Tibial nerve (tissue), 4 donors: ENCODE results near the gene MYH6. TPM values are rescaled to one million over a fixed set of nuclear protein-coding genes. Genes with fewer than 3 reads are reported as not detected.

Experiments used
- DNase-seq, 2 donors: peaks; one replicate each; pipeline ENCODE4 v3.0.0-alpha.2; 2019; ENCODE audit warnings: low spot score in 2 of 2
- H3K27ac ChIP-seq, 4 donors: fragments of 200-600 bp; sonication (generic) in 3 of 4; one replicate each; pipeline ENCODE4 v1.5.1; 2017 to 2019; ENCODE audit warnings: mild to moderate bottlenecking in 1 of 4
- H3K27me3 ChIP-seq, 2 donors: fragments of 200-600 bp; sonication (generic) in 1 of 2; one replicate each; pipeline versions ENCODE4 v1.5.1 to v1.6.0; 2017 to 2019
- H3K36me3 ChIP-seq, 3 donors: fragments of 200-600 bp; sonication (generic); one replicate each; pipeline ENCODE4 v1.5.1; 2018 to 2019
- H3K4me1 ChIP-seq, 4 donors: fragments of 200-600 bp; sonication (generic) in 3 of 4; one replicate each; pipeline ENCODE4 v1.5.1; 2017 to 2019
- H3K4me3 ChIP-seq, 4 donors: fragments of 200-600 bp; sonication (generic) in 3 of 4; one replicate each; pipeline ENCODE4 v1.5.1; 2017 to 2019; ENCODE audit warnings: mild to moderate bottlenecking in 1 of 4, moderate library complexity in 1 of 4
- H3K9me3 ChIP-seq, 4 donors: fragments of 200-600 bp; sonication (generic) in 3 of 4; one replicate each; pipeline ENCODE4 v1.5.1; 2017 to 2019
- EP300 ChIP-seq, 2 donors: sonication (generic); formaldehyde crosslinking; IDR thresholded peaks; one replicate each; pipeline ENCODE4 v1.6.1; 2017; ENCODE audit warnings: antibody characterized with exemption in 2 of 2, mild to moderate bottlenecking in 1 of 2
- POLR2A ChIP-seq, 2 donors: fragments of 450-650 bp; IDR thresholded peaks; one replicate each; pipeline ENCODE4 v1.6.1; 2017; ENCODE audit warnings: antibody characterized with exemption in 2 of 2, mild to moderate bottlenecking in 2 of 2, moderate library complexity in 2 of 2
- WGBS, 2 donors: methylation state at CpG; one replicate each; pipeline ENCODE4 v1.1.5; 2018; 5-methylcytosine and 5-hydroxymethylcytosine counted together
- total RNA-seq, 4 donors: library from RNA; depleted of rRNA; stranded (reverse); fragments of >200 nt; gene quantifications; one replicate each; pipeline ENCODE4 v1.1.0, GENCODE V29; 2016
- TF ChIP-seq, protein P1 (sequence below), 5 experiments: fragments of 200-600 bp in 3 of 5; fragments of 450-650 bp in 2 of 5; sonication (generic) in 3 of 5; IDR thresholded peaks; one replicate each; pipeline ENCODE4 v1.5.1; 2016 to 2019; ENCODE audit warnings: antibody characterized with exemption in 5 of 5, mild to moderate bottlenecking in 3 of 5, moderate library complexity in 2 of 5

Gene MYH6
- total RNA-seq, 4 donors from 2014 or later: 0.30 TPM; not detected in 3

DNA sequence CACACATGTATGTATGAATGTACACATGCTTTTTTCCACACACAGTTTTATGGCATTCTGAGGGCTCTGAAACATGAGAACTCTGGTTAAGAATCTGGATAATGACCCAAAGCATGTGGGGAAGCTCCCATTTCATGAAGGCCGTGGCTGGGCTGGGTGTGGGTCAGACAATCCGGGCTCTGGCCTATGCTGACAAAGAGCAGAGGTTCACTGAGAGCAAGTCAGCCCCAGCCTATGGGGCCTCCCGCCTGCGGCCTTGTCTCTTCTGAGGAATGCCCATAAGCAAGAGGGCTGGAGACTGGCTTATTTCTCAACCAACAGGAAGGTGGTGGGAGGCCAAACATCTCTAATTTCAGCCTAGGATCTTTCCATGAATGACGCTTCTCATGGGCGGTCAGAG lies 8.5 kb downstream of the MYH6 start:
- Histone ChIP-seq H3K4me3 (no peak overlapping the region), H3K27ac (no peak overlapping the region), H3K4me1 (no peaks in the 10 kb centered on the region), H3K9me3 (no peaks in the 10 kb centered on the region), H3K27me3 (peaks cover 0 to 8% of the 10 kb centered on the region in 2 donors), H3K36me3 (no peaks in the 10 kb centered on the region)
- TF ChIP-seq POLR2A (IDR thresholded peaks at IDR 0.05): no peak
- no peak for TF ChIP-seq EP300 (IDR thresholded peaks at IDR 0.05)
- TF ChIP-seq, protein P1, sequence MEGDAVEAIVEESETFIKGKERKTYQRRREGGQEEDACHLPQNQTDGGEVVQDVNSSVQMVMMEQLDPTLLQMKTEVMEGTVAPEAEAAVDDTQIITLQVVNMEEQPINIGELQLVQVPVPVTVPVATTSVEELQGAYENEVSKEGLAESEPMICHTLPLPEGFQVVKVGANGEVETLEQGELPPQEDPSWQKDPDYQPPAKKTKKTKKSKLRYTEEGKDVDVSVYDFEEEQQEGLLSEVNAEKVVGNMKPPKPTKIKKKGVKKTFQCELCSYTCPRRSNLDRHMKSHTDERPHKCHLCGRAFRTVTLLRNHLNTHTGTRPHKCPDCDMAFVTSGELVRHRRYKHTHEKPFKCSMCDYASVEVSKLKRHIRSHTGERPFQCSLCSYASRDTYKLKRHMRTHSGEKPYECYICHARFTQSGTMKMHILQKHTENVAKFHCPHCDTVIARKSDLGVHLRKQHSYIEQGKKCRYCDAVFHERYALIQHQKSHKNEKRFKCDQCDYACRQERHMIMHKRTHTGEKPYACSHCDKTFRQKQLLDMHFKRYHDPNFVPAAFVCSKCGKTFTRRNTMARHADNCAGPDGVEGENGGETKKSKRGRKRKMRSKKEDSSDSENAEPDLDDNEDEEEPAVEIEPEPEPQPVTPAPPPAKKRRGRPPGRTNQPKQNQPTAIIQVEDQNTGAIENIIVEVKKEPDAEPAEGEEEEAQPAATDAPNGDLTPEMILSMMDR (IDR thresholded peaks at IDR 0.05): no peak
- 51 to 66% methylated on average over 5 to 6 of the region's 6 CpGs for WGBS, 2 donors
- DNase-seq: no peak

DNA sequence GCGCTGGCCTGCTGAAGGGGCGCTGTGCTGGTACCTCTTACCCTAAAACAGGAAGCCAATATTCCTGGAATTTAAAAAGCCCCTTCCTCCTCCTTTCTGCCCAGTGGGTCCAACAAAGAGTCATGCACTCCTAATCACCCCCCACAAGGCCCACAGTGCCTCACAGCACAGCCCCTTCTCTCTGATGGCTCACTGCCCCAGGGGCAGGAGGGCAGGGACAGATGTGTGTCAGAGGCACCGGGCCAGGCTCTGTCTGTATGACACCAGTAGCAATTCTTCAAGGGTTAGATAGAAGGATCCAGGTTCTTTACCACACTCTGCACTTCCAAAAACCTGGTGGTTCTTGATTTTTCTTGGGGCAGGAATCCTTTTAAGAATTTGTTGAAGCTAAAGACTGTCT lies 8.9 kb downstream of the MYH6 start:
- no peaks in the 10 kb centered on the region for H3K36me3 ChIP-seq
- TF ChIP-seq POLR2A (IDR thresholded peaks at IDR 0.05) (no peak), EP300 (IDR thresholded peaks at IDR 0.05) (no peak)
- TF ChIP-seq, protein P1 (IDR thresholded peaks at IDR 0.05): no peak
- no peak overlapping the region for H3K27ac ChIP-seq
- H3K9me3 ChIP-seq: no peaks in the 10 kb centered on the region
- H3K27me3 ChIP-seq: peaks cover 0 to 8% of the 10 kb centered on the region in 2 donors
- no peaks in the 10 kb centered on the region for H3K4me1 ChIP-seq
- no peak for DNase-seq
- 82 to 97% methylated on average over 3 of the region's 3 CpGs for WGBS, 2 donors
- H3K4me3 ChIP-seq: no peak overlapping the region

DNA sequence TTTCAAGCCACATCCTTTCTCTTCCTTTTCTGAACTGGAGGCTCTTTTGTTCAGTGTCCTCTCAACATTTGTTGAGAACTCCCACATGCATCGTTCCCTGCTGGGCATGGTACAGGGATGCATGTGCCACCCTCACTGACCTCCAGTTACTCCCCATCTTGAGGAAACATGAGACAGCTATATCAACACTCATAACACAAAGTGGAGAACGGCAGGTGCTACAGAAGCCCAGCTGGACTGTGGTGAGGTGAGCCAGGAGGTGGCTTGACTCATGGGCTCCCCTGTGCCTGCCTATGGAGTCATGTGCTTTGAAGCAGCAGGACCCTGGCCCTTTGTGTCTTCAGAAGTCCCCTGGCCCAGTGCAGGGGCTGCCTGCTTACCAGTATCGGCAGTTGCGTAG lies 9.7 kb downstream of the MYH6 start:
- Histone ChIP-seq H3K36me3 (no peaks in the 10 kb centered on the region), H3K4me1 (no peaks in the 10 kb centered on the region), H3K27me3 (peaks cover 0 to 8% of the 10 kb centered on the region in 2 donors), H3K9me3 (no peaks in the 10 kb centered on the region), H3K27ac (no peak overlapping the region), H3K4me3 (no peak overlapping the region)
- no peak for TF ChIP-seq POLR2A (IDR thresholded peaks at IDR 0.05)
- TF ChIP-seq, protein P1 (IDR thresholded peaks at IDR 0.05): no peak
- TF ChIP-seq EP300 (IDR thresholded peaks at IDR 0.05): no peak
- DNase-seq: no peak
- 83 to 91% methylated on average over 4 of the region's 4 CpGs for WGBS, 2 donors

DNA sequence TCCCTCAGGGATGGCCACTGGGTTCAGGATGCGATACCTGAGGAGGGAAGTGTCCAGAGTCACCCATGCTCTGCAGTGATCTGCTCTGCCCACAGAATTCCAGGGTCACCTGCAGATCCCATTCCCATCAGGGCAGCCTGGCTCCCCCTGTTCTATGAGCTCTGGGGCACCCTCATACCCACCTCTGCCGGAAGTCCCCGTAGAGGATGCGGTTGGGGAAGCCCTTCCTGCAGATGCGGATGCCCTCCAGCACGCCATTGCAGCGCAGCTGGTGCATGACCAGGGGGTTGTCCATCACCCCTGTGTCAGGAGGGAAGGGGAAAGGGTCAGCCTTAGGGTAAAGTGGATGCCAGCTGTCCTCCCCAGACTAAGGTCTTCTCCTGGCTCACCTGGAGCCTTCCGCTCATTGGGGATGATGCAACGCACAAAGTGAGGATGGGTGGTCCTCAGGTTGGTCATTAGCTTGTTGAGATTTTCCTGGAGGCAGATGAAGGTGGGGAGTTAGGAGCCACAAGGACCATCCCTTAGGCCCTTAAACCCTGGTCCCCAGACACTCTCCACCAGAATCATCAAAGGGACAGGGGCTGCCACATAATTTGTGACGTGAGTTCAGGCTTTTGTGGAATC lies 11.2 kb downstream of the MYH6 start:
- no peak for TF ChIP-seq POLR2A (IDR thresholded peaks at IDR 0.05)
- TF ChIP-seq, protein P1 (IDR thresholded peaks at IDR 0.05): no peak
- TF ChIP-seq EP300 (IDR thresholded peaks at IDR 0.05): no peak
- Histone ChIP-seq H3K27ac (no peak overlapping the region), H3K9me3 (no peaks in the 10 kb centered on the region), H3K36me3 (no peaks in the 10 kb centered on the region), H3K4me3 (no peak overlapping the region), H3K4me1 (no peaks in the 10 kb centered on the region), H3K27me3 (no peaks in the 10 kb centered on the region)
- 88 to 99% methylated on average over 10 of the region's 10 CpGs for WGBS, 2 donors
- no peak for DNase-seq

DNA sequence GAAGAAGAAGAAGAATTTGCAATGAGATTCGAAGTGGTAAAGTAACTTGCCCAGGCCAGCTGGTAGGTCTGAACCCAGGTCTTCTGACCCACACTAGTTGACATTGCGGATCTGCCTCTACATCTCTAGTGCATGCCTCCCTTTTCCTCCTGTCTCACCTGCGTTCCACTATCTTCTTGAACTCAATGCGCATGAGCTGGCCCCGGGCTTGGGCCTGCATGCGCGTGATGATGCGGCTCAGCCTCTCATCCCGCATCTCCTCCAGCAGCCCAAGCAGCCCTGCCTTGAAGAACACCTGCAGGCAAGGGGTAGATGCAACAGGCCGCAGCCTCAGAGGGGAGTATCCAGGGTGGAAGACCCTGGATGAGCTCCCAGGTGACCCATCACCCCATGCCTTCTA lies 11.9 kb downstream of the MYH6 start:
- no peak for DNase-seq
- H3K4me3 ChIP-seq: no peak overlapping the region
- no peaks in the 10 kb centered on the region for H3K4me1 ChIP-seq
- 88 to 92% methylated on average over 10 of the region's 10 CpGs for WGBS, 2 donors
- no peaks in the 10 kb centered on the region for H3K36me3 ChIP-seq
- H3K27ac ChIP-seq: no peak overlapping the region
- no peaks in the 10 kb centered on the region for H3K9me3 ChIP-seq
- H3K27me3 ChIP-seq: no peaks in the 10 kb centered on the region
- no peak for TF ChIP-seq EP300 (IDR thresholded peaks at IDR 0.05)
- TF ChIP-seq, protein P1 (IDR thresholded peaks at IDR 0.05): no peak
- TF ChIP-seq POLR2A (IDR thresholded peaks at IDR 0.05): no peak
